GM12891 (cell line): ENCODE results near the gene ITGA8.

Experiments
- POLR2A ChIP-seq: IDR thresholded peaks from 2 replicates; pipeline ENCODE4 v1.6.1; 2011; ENCODE audit warnings: low read depth, low read length, control low read depth
- POLR2AphosphoS5 ChIP-seq: IDR thresholded peaks from 2 replicates; pipeline ENCODE4 v1.6.1; 2011; ENCODE audit warnings: low read depth, low read length, control low read depth
- TAF1 ChIP-seq: IDR thresholded peaks from 2 replicates; pipeline ENCODE4 v1.6.1; 2011; ENCODE audit warnings: low read depth, low read length, control low read depth

- TF ChIP-seq POLR2AphosphoS5 (no peak), TAF1 (no peak), POLR2A (no peak)
Observed at GRCh38 chr10:15642095-15642494, 77.6 kb downstream of the ITGA8 start.
